HG03571 (cell line): Measurements from ENCODE around the gene MRPL44.

Source experiments
- ATAC-seq: cut with Tn5 transposase; IDR thresholded peaks from one replicate; pipeline ENCODE4 v1.9.1; 2021; ENCODE audit not compliant: unreplicated experiment

The MRPL44 gene

GRCh38 chr2:223969856-223970255, 12.6 kb downstream of the MRPL44 start:
- ATAC-seq, result no peak

GRCh38 chr2:223970343-223971128, 13.3 kb downstream of the MRPL44 start:
- peak; percentile 78 for ATAC-seq

- ATAC-seq, result no peak
Measured at GRCh38 chr2:223971731-223972130, 14.5 kb downstream of the MRPL44 start.

- no peak for ATAC-seq
Measured at GRCh38 chr2:223972656-223973102, 15.4 kb downstream of the MRPL44 start.

DNA sequence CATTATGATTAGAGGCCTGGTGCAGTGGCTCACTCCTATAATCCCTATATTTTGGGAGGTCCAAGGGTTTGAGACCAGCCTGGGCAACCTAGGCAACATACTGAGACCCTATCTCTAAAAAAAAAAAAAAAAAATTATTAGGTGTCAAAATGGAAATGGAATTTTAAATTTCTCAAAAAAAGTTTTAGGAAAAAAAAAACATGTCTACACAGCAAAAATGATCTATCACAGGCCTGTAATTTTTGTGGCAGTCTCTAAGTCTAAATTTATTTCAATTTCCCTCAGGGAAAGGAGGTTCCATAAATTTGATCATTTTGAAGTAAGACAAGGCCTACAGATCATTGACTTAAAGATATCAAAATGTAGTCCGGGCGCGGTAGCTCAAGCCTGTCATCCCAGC, 16.3 kb downstream of the MRPL44 start:
- ATAC-seq, result no peak

- no peak for ATAC-seq
Measured at GRCh38 chr2:223976635-223977226, 19.5 kb downstream of the MRPL44 start.

- no peak for ATAC-seq
Measured at GRCh38 chr2:223978451-223978850, 21.2 kb downstream of the MRPL44 start.

DNA sequence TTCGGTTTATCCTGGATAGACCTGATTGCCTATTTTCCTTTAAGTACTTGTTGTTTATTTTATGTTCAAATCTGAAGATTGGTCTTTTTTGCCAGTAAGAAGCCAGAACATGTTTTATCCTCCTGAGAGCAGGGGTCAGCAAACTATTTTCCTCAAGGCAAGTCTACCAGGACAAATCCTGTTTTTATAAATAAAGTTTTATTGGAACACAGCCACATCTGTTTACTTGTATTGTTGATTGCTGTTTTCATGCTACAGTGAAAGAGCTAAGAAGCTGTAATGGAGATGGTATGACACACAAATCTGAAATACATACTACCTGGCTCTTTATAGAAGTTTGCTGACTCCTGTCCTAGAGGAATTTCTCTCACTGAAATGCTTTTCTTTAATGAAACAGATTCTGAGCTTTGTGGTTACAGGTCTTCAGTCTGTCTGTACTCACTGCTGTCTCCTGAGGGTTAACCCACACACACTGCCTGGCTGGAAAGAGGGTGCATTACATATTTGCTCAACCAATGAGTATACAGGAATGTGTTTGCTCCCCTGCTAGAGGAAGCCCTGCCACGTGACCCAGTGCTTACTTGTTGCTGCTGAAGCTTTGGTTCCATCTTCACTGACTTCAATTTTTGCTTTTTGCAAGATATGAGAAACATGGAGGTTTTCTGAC, 22.6 kb downstream of the MRPL44 start:
- no peak for ATAC-seq

DNA sequence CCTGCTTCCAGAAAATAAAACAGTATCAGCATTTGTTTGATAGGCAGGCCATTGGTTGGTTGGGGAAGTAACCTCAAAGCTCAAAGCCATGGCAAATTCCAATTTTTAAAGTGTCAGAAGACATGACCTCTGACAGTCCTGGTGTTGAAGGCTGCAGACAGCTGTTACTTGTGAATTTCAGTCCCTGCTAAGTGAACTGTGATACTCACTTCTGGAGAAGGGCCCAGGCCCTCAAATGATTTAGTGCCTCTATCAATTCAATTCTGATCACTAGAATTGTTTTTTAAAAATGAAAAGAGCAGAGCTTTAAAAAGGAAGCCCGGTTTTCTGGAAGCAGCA, 23.1 kb downstream of the MRPL44 start:
- ATAC-seq, result no peak

- ATAC-seq, result no peak
Measured at GRCh38 chr2:223980803-223981202, 23.5 kb downstream of the MRPL44 start.

GRCh38 chr2:223981241-223981640, 24.0 kb downstream of the MRPL44 start:
- no peak for ATAC-seq

DNA sequence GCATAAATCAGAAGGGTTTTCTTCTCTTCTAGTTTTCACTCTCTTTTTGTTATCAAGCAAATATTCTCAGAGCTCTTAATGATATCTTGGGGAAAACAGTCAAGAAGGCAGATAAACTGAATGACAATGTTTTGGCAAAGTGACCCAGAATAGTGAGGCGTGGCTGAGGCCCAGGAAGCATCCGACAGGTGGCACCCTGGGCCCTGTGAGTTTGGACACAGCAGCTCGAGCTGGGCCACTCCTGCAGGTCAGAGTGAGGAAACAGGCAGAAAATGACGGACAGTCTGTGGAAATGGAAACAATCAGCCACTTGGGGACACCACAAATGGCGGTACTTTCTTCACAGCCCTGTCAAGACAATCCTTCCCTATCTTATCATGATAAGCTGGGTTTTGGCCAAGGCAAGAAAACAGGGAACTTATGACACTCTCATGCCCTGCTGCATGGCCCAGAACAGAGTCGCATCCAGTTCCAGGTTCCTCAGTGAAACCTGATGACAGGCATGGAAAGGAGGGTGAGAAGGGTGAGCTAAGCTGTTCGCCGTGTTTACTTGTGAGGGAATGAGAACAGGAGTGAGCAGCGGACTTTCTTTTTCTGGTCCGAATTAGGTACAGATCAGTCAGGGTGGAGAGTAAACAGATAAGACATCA, 32.1 kb downstream of the MRPL44 start:
- ATAC-seq, result no peak

- no peak for ATAC-seq
Measured at GRCh38 chr2:223989856-223990232, 32.6 kb downstream of the MRPL44 start.

DNA sequence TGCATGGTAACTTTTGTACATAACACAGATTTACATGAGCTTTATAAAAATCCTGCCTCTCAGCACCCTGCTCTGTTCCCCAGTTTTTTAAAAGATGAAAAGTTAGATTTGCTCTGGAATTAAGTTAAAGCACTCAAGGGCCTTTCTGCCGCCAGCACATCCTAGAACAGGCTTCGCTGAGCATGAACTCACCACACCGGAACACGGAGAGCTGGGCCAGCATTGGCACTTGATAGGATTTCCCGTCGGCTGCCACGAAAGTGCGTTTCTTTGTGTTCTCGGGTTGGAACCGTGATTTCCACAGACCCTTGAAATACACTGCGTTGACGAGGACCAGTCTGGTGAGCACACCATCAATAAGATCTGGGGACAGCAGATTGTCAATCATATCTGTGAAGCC, 34.3 kb downstream of the MRPL44 start:
- no peak for ATAC-seq

DNA sequence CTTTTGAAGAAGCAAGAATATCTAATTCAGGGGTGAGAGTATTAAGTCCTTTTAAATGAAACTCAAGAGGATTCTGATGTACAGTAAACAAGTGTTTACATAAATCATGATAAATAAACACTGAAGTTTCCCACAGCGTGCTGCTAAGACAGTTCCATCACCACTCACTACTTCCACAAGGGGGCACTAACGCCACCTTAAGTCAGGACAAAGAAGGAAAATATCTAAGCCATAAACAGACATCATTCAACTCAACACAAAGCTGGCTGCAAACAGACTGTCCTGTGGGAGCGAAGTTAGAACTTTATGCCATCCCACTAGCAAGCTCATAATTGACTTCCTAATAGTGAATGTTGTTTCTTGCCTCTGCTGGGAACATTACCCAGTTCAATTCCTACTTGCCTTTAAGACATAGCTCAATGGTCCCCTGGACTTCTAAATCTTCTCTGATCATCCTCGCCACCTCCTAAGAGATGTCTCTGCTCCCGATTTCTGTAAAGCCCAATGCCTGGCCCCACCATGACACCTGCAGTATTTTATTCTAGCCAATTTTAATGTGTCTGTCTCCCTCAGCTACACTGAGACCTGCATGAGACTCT, 36.5 kb downstream of the MRPL44 start:
- ATAC-seq, result no peak

- no peak for ATAC-seq
Measured at GRCh38 chr2:223994562-223995162, 37.4 kb downstream of the MRPL44 start.

DNA sequence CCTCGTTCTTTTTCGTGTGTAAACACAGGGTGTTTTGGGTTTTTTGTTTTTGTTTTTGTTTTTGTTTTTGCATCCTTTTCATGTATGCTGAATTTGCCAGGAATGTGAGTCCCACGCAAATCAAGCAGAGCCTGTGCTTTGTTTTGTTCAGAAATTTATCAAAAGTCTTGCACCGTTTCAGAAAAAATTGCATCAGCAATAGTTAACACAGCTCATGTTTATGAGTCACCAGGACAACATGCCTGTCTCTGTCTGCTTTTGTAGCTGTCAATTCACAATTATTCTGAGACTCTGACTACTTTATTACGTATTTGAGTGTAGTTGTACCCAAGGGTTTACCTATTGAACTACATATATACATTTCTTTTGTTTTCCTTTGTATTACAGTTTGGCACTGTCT, 38.3 kb downstream of the MRPL44 start:
- no peak for ATAC-seq

DNA sequence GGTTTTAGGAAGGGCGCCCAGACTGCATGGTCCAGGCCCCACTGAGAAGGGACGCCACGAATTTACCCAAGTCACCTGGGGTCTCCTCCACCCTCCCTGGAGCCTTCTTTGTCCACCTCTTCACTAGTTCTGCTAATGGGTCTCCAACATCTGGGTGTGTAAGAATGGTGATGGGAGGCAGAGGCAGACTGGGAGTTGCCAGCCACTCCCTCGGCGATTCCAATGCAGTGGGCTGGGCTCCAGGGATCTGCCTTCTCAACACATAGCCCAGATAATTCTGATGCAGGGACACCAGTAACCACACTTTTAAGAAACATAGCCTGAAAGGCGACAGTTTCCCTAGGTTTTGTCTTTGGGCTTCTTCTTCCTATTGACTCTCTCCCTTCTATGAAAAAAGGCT, 39.1 kb downstream of the MRPL44 start:
- no peak for ATAC-seq

- ATAC-seq, result no peak
Measured at GRCh38 chr2:223997938-223998337, 40.7 kb downstream of the MRPL44 start.

DNA sequence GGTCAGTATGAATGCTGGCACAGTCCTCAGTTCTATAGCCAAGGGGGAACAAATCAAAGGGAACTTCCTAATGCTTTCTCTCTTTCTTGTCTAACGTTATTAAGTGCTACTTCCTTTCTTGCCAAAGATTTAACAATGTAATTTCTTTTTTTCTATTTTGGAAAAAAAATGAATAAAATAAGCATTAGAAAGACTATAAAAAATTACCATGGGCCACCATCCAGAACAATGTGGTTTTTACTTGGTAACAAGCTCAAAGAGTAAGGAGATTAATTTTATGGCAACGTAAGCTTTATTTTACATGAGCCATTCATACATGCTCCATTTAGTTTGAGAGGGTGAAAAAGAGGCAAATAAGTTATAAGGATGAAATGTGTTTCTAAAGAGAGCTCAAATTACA, 41.7 kb downstream of the MRPL44 start:
- ATAC-seq, result no peak

DNA sequence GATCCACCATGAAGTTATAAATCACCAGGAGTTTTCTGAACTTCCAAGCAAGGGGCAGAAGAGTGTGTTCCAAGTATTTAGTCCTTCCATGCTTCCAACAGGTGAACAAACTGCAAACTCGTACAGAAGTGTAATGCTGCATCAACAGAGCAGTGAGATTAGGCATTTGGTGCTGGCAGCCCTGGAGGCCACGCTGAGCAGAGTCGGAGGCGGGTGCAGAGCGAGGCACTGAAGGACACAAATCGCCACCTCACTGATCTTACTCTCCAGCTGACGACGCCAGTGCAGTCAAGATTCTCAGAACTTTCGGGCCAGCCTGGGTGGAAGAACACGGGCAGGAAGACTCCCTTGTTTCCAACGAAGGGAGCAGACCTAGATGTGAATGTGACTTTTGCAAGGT, 42.6 kb downstream of the MRPL44 start:
- no peak for ATAC-seq
